ENCODE measurements around the gene NDRG2.
"Not testable (repeated sequence)": the region's sequence is repeated elsewhere in the genome, so short reads cannot be mapped to it uniquely, and the experiment has no call there.

DNA sequence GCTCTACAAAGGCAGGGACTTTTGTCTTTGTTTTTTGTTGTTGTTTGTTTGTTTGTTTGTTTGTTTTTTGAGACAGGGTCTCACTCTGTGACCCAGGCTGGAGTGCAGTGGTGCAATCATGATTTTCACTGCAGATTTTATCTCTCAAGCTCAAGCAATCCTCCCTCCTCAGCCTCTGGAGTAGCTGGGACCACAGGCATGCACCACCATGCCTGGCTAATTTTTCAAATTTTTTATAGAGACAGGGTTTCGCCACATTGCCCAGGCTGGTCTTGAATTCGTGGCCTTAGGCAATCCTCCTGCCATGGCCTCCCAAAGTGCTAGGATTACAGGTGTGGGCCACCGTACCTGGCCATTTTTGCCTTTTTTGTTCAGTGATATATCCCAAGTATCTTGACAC, 16.1 kb upstream of the NDRG2 start:
- not testable (repeated sequence) for TF ChIP-seq ZNF274 (IDR thresholded peaks at IDR 0.05; ENCODE audit: low read depth, low read length); YY1 (IDR thresholded peaks at IDR 0.05; ENCODE audit: insufficient read depth, insufficient read length)

Data from NT2/D1 (cell line).